Subcutaneous abdominal adipose tissue (tissue), 5 donors: ENCODE data around the gene TAX1BP3.
A peak's percentile ranks its signal among the peaks of the same experiment; 100 is the strongest.

ENCODE experiments used
- H3K27ac ChIP-seq: one replicate; pipeline ENCODE4 v1.7.0; 2013; ENCODE audit warnings: low read depth, mild to moderate bottlenecking, inconsistent platforms, low read length, moderate library complexity
- H3K27me3 ChIP-seq, 5 donors: one replicate each; pipeline ENCODE4 v1.7.0; 2013; ENCODE audit warnings: low read length in 5 of 5, inconsistent platforms in 1 of 5; ENCODE audit not compliant: control insufficient read depth in 5 of 5, insufficient read depth in 4 of 5
- H3K36me3 ChIP-seq, 5 donors: one replicate each; pipeline ENCODE4 v1.7.0; 2013; ENCODE audit warnings: low read length in 5 of 5; ENCODE audit not compliant: control insufficient read depth in 5 of 5, insufficient read depth in 5 of 5
- H3K4me1 ChIP-seq, 5 donors: one replicate each; pipeline ENCODE4 v1.7.0; 2013; ENCODE audit warnings: low read length in 5 of 5, mild to moderate bottlenecking in 3 of 5, moderate library complexity in 1 of 5; ENCODE audit not compliant: control insufficient read depth in 5 of 5, insufficient read depth in 5 of 5
- H3K4me3 ChIP-seq, 5 donors: one replicate each; pipeline ENCODE4 v1.7.0; 2013; ENCODE audit warnings: low read length in 5 of 5, low read depth in 1 of 5
- H3K9ac ChIP-seq, 5 donors: one replicate each; pipeline ENCODE4 v1.7.0; 2013; ENCODE audit warnings: low read length in 5 of 5, mild to moderate bottlenecking in 4 of 5, moderate library complexity in 3 of 5
- H3K9me3 ChIP-seq, 5 donors: one replicate each; pipeline ENCODE4 v1.7.0; 2013; ENCODE audit warnings: low read length in 5 of 5; ENCODE audit not compliant: control insufficient read depth in 5 of 5
- donor health status: healthy.
- donor health status: healthy.
- donor health status: healthy.
- donor health status: healthy.
- donor health status: healthy.

The TAX1BP3 gene

DNA sequence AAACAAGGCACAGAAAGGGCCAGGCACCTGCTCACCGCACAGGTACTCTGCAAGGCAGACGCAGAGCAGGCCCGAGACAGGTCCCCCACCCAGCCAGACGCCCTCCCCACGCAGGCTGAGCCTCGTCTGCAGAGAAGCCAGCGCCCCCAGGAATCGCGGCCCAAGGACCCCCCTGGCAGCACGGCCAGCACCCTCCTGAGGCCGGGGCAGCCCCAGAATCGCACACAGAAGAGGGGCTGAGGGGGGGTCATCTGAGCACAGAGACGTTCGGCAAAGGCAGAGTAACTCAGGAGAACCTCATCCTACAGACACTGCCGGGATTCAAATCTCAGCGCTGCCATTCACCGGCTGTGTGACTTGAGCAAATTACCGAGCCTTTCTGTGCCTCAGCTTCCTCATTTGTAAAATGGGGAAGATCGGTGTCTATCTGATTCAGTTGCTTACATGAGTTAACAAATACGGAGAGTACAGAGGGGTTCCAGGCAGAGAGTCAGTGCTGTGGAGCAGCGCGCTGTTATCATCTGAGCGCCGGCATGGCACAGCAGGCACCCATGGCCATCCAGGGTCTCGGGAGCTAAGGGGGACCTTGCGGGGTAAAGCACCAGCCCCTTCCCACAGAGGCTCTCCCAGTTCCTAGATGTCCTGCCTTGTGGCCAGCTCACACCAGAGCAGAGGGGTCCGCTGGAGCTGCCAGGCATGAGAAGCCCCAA lies 10.6 kb upstream of the TAX1BP3 start:
- Histone ChIP-seq H3K9me3 (no peaks in the 10 kb centered on the region), H3K4me1 (no peaks in the 10 kb centered on the region), H3K27me3 (peaks cover 4 to 35% (median 18%) of the 10 kb centered on the region in 5 donors), H3K4me3 (no peak overlapping the region), H3K27ac (no peak overlapping the region), H3K9ac (no peak overlapping the region), H3K36me3 (no peaks in the 10 kb centered on the region)

DNA sequence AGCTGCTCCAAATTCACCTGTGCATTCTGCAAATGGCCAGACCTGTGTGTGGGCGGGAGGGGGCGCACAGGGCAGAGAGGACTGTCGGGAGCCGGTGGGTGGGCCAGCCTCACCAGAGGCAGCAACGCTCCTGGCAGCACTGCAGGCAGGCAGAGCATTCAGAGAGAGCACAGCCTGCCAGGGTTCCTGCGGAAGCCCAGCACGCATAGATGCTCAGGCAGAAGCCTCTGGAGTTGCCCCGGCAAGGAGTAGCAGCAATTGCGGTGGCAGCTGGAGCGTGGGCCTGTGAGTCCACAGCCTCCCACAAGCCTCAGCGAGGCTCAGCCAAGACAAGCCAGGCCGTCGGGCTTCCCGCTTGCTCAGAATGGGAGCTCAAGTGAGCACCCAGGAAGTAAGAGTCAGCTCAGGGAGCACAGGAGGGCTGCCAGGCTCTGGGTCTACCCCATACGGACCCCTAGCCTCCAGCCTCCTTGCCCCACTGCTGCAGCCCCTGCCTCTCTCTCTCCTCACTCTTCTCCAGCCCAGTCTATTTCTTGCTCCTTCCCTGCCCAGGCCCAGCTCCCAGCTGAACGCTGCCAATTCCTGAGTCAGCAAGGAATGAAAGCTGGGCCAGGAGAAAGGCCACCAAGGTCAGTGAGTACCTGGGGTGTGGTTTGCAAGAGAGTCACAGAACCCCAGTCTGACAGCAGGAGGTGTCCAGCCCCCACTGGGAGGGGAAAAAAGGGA lies 9.9 kb upstream of the TAX1BP3 start:
- H3K27ac ChIP-seq: no peak overlapping the region
- H3K36me3 ChIP-seq: no peaks in the 10 kb centered on the region
- H3K4me3 ChIP-seq: no peak overlapping the region
- no peak overlapping the region for H3K9ac ChIP-seq
- H3K27me3 ChIP-seq: peaks cover 0 to 30% (median 15%) of the 10 kb centered on the region in 5 donors
- H3K9me3 ChIP-seq: no peaks in the 10 kb centered on the region
- no peaks in the 10 kb centered on the region for H3K4me1 ChIP-seq

DNA sequence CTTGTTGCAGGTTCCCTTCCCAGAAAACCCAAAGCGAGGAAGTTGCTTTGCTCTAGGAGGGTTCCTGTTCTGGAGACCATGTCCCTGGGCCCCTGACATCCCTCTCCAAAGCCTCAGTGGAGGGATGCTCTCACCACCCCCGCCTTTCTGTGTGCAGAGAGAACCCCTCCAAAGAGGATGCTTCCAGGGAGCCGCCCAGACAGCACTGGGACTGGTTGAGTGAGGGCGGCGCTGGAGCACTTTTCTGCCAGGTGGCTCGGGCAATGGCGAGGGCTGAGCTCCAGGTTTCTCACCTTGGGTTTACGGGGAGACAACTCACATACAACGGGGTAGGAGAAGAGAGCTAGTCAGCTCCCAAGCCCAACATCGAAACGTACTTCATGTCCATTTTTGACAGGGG lies 7.5 kb upstream of the TAX1BP3 start:
- H3K27ac ChIP-seq: no peak overlapping the region
- peaks cover 0 to 19% (median 4%) of the 10 kb centered on the region in 5 donors for H3K27me3 ChIP-seq
- H3K9ac ChIP-seq: no peak overlapping the region
- H3K4me3 ChIP-seq: no peak overlapping the region
- no peaks in the 10 kb centered on the region for H3K9me3 ChIP-seq
- no peaks in the 10 kb centered on the region for H3K4me1 ChIP-seq
- H3K36me3 ChIP-seq: peaks cover 0 to 5% (median 0%) of the 10 kb centered on the region in 5 donors

DNA sequence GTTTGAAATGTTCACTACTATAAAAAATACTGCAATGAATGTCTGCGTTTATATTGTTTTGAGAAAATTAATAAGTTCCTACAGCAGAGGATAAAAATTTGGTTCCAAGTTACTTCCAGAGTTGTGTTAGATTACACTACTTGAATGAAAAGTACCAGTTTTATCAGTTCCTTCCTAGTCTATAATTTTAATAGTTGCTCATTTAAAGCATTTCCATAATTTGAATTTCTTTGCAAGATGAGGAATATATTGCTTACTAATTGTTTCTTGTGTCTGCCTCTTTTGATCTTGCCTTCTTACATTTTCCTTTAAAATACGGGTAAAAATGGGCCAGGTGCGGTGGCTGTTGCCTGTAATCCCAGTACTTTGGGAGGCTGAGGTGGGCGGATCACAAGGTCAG lies 4.2 kb upstream of the TAX1BP3 start:
- Histone ChIP-seq H3K4me1 (peaks cover 2 to 22% (median 16%) of the 10 kb centered on the region in 5 donors), H3K27ac (no peak overlapping the region), H3K9ac (no peak overlapping the region)

DNA sequence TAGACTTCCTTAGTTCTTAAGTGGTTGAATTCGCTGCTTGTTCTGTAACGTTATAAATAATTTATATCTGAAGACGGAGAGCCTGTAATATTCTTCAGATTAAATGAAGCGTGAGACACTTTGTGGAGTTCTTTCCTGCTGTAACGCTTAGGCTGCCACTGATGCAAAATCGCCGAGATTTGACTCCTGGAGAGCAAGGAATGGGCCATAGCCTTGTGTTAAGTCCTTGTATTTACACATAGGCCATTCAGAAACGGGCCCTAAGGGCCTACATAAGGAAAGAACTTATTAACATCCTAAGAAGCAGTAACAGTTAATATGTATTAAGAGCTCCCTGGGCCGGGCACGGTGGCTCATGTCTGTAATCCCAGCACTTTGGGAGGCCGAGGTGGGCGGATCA lies 1.2 kb upstream of the TAX1BP3 start:
- Histone ChIP-seq H3K4me3 (peak overlapping the region; percentile 76 to 96 (median 93)), H3K27ac (no peak overlapping the region), H3K9me3 (no peaks in the 10 kb centered on the region), H3K9ac (peak overlapping the region; percentile 48 to 98 (median 95)), H3K4me1 (peaks cover 2 to 41% (median 36%) of the 10 kb centered on the region in 5 donors), H3K27me3 (peaks cover 0 to 2% (median 0%) of the 10 kb centered on the region in 5 donors), H3K36me3 (peaks cover 0 to 11% (median 5%) of the 10 kb centered on the region in 5 donors)

More for the DNA sequence above, 4.2 kb upstream of the TAX1BP3 start:
- Histone ChIP-seq H3K36me3 (peaks cover 0 to 8% (median 0%) of the 10 kb centered on the region in 5 donors), H3K4me3 (no peak overlapping the region), H3K27me3 (peaks cover 0 to 7% (median 0%) of the 10 kb centered on the region in 5 donors), H3K9me3 (no peaks in the 10 kb centered on the region)

DNA sequence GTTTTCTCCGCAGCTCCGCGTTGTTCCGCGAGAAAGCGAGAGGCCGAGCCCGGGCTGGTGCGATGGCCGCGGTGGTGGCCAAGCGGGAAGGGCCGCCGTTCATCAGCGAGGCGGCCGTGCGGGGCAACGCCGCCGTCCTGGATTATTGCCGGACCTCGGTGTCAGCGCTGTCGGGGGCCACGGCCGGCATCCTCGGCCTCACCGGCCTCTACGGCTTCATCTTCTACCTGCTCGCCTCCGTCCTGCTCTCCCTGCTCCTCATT lies 638 bp upstream of the TAX1BP3 start:
- peaks cover 2 to 41% (median 36%) of the 10 kb centered on the region in 5 donors for H3K4me1 ChIP-seq
- peak overlapping the region; percentile 48 to 98 (median 95) for H3K9ac ChIP-seq
- H3K27ac ChIP-seq: peak overlapping the region; percentile 85
- no peaks in the 10 kb centered on the region for H3K9me3 ChIP-seq
- H3K27me3 ChIP-seq: no peaks in the 10 kb centered on the region
- H3K4me3 ChIP-seq: peak overlapping the region; percentile 76 to 96 (median 93)
- H3K36me3 ChIP-seq: peaks cover 0 to 17% (median 10%) of the 10 kb centered on the region in 5 donors

DNA sequence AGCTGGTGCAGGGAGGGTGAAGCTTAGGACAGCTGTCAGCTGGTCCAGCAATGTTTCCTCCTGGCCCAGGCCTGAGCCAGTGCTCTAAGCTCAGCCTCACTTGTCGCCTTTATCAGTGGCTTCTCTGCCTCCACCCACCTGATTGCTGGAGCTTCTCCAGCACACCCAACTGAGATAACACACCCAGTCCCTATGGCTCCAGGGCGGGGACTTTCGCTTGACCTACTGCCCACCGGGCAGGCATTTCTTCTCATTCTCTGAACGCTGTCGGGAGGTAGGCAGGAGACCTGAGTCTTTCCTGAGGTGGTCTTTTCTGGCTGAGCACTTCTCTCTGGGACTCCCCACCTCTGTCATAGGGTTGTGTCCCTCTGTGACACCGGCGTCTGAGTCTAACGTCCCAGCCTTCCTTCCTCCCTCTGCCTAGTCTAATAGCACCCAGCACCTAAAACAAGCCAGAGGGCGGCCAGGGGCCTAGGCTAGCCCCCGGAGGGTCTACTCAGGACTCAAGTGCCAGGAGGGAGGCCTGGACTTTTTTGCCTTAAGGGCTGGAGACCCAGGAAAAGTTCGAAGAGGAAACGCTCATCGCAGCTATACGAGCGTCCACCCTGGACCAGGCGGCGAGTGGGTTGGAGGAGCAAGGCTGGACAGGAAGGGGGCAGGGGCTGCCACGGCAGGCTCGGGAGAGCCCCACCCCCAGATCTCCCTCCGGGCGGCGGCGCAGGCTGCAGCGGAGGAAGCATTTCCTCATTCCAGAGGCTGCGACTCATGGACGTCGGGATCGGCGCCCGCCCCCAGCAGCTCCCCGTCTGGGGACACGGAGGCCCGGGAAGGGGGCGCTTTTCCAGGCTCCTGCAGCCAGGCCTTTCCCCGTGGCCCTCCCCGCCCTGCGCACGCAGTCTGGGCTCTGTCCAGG lies 756 bp downstream of the TAX1BP3 start:
- Histone ChIP-seq H3K4me3 (peak overlapping the region; percentile 70 to 96 (median 93)), H3K9me3 (no peaks in the 10 kb centered on the region), H3K27me3 (no peaks in the 10 kb centered on the region), H3K27ac (peak overlapping the region; percentile 85), H3K36me3 (peaks cover 0 to 30% (median 21%) of the 10 kb centered on the region in 5 donors), H3K9ac (peak overlapping the region; percentile 50 to 89 (median 78)), H3K4me1 (peaks cover 2 to 41% (median 36%) of the 10 kb centered on the region in 5 donors)

DNA sequence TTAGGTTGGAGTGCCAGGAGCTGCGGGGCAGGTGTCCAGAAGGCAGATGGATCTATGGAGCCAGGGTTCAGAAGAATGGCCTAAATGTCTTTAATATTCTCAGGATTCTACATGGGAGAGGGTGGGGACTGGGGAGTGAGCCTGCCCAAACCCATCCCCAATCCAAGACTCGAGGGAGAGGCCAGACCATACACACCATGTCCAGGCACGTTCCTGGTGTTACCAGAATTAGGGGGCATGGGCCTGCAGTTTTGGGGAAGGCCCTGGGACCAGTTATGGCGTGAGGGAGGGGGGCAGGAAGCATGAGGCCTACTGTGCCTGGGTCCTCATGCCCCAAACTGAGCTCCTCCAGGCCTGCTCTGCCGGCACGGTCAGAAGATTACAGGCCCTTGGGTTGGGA lies 1.9 kb downstream of the TAX1BP3 start:
- no peak overlapping the region for H3K27ac ChIP-seq
- H3K9ac ChIP-seq: peak overlapping the region in 1 of 5 donors; percentile 25
- H3K4me1 ChIP-seq: peaks cover 2 to 41% (median 36%) of the 10 kb centered on the region in 5 donors
- peaks cover 0 to 33% (median 22%) of the 10 kb centered on the region in 5 donors for H3K36me3 ChIP-seq
- no peaks in the 10 kb centered on the region for H3K27me3 ChIP-seq
- H3K4me3 ChIP-seq: peak overlapping the region in 2 of 5 donors; percentile 35 to 96
- no peaks in the 10 kb centered on the region for H3K9me3 ChIP-seq

DNA sequence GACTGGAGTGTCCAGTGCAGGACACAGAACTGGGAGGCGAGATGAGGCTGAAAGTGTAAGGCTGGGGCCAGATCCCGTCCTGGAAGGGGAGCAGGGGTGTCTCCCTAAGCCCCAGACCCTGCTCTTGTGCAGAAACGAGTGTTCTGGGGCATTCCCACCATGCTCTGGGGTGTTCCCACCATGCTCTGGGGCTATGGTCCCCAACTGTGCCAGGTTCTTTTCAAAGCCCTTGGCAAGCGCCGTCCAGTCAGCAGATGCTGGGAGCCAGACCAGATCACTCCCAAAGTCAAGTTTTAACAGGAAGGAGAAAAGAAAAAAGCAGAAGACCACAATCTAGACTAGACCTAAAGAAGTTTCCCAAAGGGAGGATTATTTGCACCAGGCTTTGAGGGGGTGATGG lies 2.5 kb downstream of the TAX1BP3 start:
- H3K4me1 ChIP-seq: peaks cover 2 to 43% (median 37%) of the 10 kb centered on the region in 5 donors
- H3K27me3 ChIP-seq: no peaks in the 10 kb centered on the region
- H3K27ac ChIP-seq: peak overlapping the region; percentile 29
- H3K4me3 ChIP-seq: no peak overlapping the region
- H3K9ac ChIP-seq: no peak overlapping the region
- peaks cover 0 to 39% (median 26%) of the 10 kb centered on the region in 5 donors for H3K36me3 ChIP-seq
- no peaks in the 10 kb centered on the region for H3K9me3 ChIP-seq
